ENCODE data around the gene KNSTRN.

KNSTRN gene

GRCh38 chr15:40382580-40383456, at the start of gene KNSTRN:
TSS of gene KNSTRN (plus strand) at chr15:40382721. CDS start at chr15:40382836, 115 bp downstream.
- peak; percentile 83 for DNase-seq (ENCODE audit: extremely low read depth, low read depth)
- TF ChIP-seq CTCF (IDR thresholded peaks at IDR 0.05; ENCODE audit: low read depth, low read length), result no peak

- TF ChIP-seq CTCF (IDR thresholded peaks at IDR 0.05; ENCODE audit: low read depth, low read length), result no peak
- DNase-seq (ENCODE audit: extremely low read depth, low read depth), result no peak
Observed at GRCh38 chr15:40333922-40334492, 48.5 kb upstream of the KNSTRN start.

- no peak for TF ChIP-seq CTCF (IDR thresholded peaks at IDR 0.05; ENCODE audit: low read depth, low read length)
- DNase-seq (ENCODE audit: extremely low read depth, low read depth), result no peak
Observed at GRCh38 chr15:40334541-40334940, 48.0 kb upstream of the KNSTRN start.

GRCh38 chr15:40334941-40335795, 47.4 kb upstream of the KNSTRN start:
- DNase-seq (ENCODE audit: extremely low read depth, low read depth), result no peak
- no peak for TF ChIP-seq CTCF (IDR thresholded peaks at IDR 0.05; ENCODE audit: low read depth, low read length)

- DNase-seq (ENCODE audit: extremely low read depth, low read depth), result no peak
- TF ChIP-seq CTCF (IDR thresholded peaks at IDR 0.05; ENCODE audit: low read depth, low read length), result no peak
Observed at GRCh38 chr15:40335938-40336743, 46.4 kb upstream of the KNSTRN start.

- TF ChIP-seq CTCF (IDR thresholded peaks at IDR 0.05; ENCODE audit: low read depth, low read length), result no peak
Observed at GRCh38 chr15:40336744-40337122, 45.8 kb upstream of the KNSTRN start.

More at GRCh38 chr15:40336744-40337122, 45.8 kb upstream of the KNSTRN start:
- no peak for DNase-seq (ENCODE audit: extremely low read depth, low read depth)
